WTC11 (cell line): ENCODE results near the gene HK2.

ENCODE experiments used
- ATF1 ChIP-seq: sonication (generic); formaldehyde crosslinking; IDR thresholded peaks from 2 replicates; pipeline ENCODE4 v1.8.1; 2023; ENCODE audit warnings: mild to moderate bottlenecking, moderate library complexity, missing genetic modification reagents
- EMX1 ChIP-seq: fragments of 250-450 bp; sonication (Bioruptor Pico); IDR thresholded peaks from 2 replicates; pipeline ENCODE4 v1.8.0; 2021; ENCODE audit warnings: mild to moderate bottlenecking
- NFYB ChIP-seq: sonication (generic); formaldehyde crosslinking; conservative IDR thresholded peaks from 2 replicates; pipeline ENCODE4 v1.8.0; 2022; ENCODE audit warnings: low read depth, missing genetic modification reagents
- SP1 ChIP-seq: sonication (generic); formaldehyde crosslinking; conservative IDR thresholded peaks from 2 replicates; pipeline ENCODE4 v1.8.1; 2022; ENCODE audit warnings: missing genetic modification reagents
- ZNF138 ChIP-seq: sonication (generic); formaldehyde crosslinking; conservative IDR thresholded peaks from 2 replicates; pipeline ENCODE4 v1.8.1; 2022; ENCODE audit warnings: mild to moderate bottlenecking, moderate library complexity, missing genetic modification reagents
- ZNF263 ChIP-seq: sonication (generic); formaldehyde crosslinking; IDR thresholded peaks from 2 replicates; pipeline ENCODE4 v1.8.1; 2022; ENCODE audit warnings: low read depth, mild to moderate bottlenecking, moderate library complexity, missing genetic modification reagents
- TF ChIP-seq, protein P1 (sequence below): fragments of 200-600 bp; IDR thresholded peaks from 2 replicates; pipeline ENCODE4 v1.8.0; 2022; ENCODE audit warnings: antibody characterized with exemption
- TF ChIP-seq, protein P2 (sequence below): sonication (generic); formaldehyde crosslinking; IDR thresholded peaks from 2 replicates; pipeline ENCODE4 v1.8.0; 2022; ENCODE audit warnings: missing genetic modification reagents

DNA sequence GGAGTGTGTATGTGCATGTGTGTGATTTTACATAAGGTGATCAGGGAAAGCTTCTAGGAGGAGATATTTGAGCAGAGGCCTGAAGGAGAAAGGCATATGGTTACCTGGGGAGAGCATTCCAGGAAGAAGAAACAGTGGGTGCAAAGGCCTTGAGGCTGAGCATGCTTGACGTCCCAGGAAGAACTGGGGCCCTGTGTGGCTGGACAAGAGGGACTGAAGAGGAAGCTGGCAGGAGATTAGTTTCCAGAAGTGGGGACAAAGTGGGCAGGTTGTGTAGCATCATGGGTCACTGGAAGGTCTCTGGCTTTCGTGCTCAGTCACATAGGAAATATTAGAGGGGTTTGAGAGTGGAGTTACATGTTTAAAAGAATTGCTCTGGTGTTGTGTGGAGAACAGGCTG lies 82.5 kb downstream of the HK2 start:
- TF ChIP-seq, protein P1, sequence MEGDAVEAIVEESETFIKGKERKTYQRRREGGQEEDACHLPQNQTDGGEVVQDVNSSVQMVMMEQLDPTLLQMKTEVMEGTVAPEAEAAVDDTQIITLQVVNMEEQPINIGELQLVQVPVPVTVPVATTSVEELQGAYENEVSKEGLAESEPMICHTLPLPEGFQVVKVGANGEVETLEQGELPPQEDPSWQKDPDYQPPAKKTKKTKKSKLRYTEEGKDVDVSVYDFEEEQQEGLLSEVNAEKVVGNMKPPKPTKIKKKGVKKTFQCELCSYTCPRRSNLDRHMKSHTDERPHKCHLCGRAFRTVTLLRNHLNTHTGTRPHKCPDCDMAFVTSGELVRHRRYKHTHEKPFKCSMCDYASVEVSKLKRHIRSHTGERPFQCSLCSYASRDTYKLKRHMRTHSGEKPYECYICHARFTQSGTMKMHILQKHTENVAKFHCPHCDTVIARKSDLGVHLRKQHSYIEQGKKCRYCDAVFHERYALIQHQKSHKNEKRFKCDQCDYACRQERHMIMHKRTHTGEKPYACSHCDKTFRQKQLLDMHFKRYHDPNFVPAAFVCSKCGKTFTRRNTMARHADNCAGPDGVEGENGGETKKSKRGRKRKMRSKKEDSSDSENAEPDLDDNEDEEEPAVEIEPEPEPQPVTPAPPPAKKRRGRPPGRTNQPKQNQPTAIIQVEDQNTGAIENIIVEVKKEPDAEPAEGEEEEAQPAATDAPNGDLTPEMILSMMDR: no peak
- TF ChIP-seq NFYB (CRISPR knock-in tag) (no peak), SP1 (CRISPR knock-in tag) (no peak), ATF1 (CRISPR knock-in tag) (no peak), ZNF138 (CRISPR knock-in tag) (no peak), EMX1 (no peak), ZNF263 (no peak)
- TF ChIP-seq, protein P2, sequence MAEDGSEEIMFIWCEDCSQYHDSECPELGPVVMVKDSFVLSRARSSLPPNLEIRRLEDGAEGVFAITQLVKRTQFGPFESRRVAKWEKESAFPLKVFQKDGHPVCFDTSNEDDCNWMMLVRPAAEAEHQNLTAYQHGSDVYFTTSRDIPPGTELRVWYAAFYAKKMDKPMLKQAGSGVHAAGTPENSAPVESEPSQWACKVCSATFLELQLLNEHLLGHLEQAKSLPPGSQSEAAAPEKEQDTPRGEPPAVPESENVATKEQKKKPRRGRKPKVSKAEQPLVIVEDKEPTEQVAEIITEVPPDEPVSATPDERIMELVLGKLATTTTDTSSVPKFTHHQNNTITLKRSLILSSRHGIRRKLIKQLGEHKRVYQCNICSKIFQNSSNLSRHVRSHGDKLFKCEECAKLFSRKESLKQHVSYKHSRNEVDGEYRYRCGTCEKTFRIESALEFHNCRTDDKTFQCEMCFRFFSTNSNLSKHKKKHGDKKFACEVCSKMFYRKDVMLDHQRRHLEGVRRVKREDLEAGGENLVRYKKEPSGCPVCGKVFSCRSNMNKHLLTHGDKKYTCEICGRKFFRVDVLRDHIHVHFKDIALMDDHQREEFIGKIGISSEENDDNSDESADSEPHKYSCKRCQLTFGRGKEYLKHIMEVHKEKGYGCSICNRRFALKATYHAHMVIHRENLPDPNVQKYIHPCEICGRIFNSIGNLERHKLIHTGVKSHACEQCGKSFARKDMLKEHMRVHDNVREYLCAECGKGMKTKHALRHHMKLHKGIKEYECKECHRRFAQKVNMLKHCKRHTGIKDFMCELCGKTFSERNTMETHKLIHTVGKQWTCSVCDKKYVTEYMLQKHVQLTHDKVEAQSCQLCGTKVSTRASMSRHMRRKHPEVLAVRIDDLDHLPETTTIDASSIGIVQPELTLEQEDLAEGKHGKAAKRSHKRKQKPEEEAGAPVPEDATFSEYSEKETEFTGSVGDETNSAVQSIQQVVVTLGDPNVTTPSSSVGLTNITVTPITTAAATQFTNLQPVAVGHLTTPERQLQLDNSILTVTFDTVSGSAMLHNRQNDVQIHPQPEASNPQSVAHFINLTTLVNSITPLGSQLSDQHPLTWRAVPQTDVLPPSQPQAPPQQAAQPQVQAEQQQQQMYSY (CRISPR knock-in tag): no peak
